Progenitor cell of endocrine pancreas (in vitro differentiated cells): ENCODE results near the gene PRIM2. TPM values are rescaled to one million over a fixed set of nuclear protein-coding genes. Genes with fewer than 3 reads are reported as not detected.
"Not testable (repeated sequence)": the region's sequence is repeated elsewhere in the genome, so short reads cannot be mapped to it uniquely, and the experiment has no call there.

ENCODE experiments used
- DNase-seq: peaks from one replicate; pipeline ENCODE4 v3.0.0; 2021; ENCODE audit warnings: low spot score; ENCODE audit not compliant: unreplicated experiment
- H3K27ac Mint-ChIP-seq: 2 replicates; pipeline ENCODE4 v1.8.0; 2021; ENCODE audit warnings: mild to moderate bottlenecking, moderate library complexity, mixed read lengths
- H3K27me3 Mint-ChIP-seq: 2 replicates; pipeline ENCODE4 v1.8.0; 2021; ENCODE audit warnings: mixed read lengths
- H3K36me3 Mint-ChIP-seq: 2 replicates; pipeline ENCODE4 v1.8.0; 2022; ENCODE audit warnings: mixed read lengths; ENCODE audit not compliant: insufficient read depth
- H3K4me1 Mint-ChIP-seq: 2 replicates; pipeline ENCODE4 v1.8.0; 2021; ENCODE audit warnings: low read depth, mixed read lengths
- H3K4me3 Mint-ChIP-seq: 2 replicates; pipeline ENCODE4 v1.8.0; 2021; ENCODE audit warnings: low read depth, mild to moderate bottlenecking, moderate library complexity, mixed read lengths
- H3K9me3 Mint-ChIP-seq: 2 replicates; pipeline ENCODE4 v1.8.0; 2021; ENCODE audit warnings: low read depth, mixed read lengths
- total RNA-seq: library from RNA; stranded (reverse); gene quantifications from 2 replicates; pipeline ENCODE4 v1.2.1, GENCODE V29; 2021
- TF ChIP-seq, protein P1 (sequence below): fragments of 200-600 bp; sonication (generic); IDR thresholded peaks from one replicate; pipeline ENCODE4 v1.5.0; 2021; ENCODE audit warnings: antibody characterized with exemption, mild to moderate bottlenecking; ENCODE audit not compliant: unreplicated experiment

Gene PRIM2
- total RNA-seq, 1 donor from 2014 or later, result 26.2 TPM

DNA sequence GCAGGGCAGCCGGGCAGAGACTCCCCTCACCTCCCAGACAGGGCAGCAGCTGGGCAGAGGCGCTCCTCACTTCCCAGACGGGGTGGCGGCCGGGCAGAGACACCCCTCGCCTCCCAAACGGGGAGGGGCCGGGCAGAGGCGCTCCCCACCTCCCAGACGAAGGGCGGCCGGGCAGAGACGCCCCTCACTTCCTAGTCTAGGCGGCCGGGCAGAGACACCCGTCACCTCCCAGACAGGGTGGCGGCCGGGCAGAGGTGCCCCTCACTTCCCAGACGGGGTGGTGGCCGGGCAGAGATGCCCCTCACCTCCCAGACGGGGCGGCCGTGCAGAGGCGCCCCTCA lies 6.6 kb upstream of the PRIM2 start:
- Mint-ChIP-seq H3K27ac (no peak overlapping the region), H3K36me3 (no peaks in the 10 kb centered on the region), H3K4me1 (peaks cover 3% of the 10 kb centered on the region), H3K4me3 (no peak overlapping the region), H3K9me3 (no peaks in the 10 kb centered on the region), H3K27me3 (no peaks in the 10 kb centered on the region)
- DNase-seq, result no peak
- TF ChIP-seq, protein P1, sequence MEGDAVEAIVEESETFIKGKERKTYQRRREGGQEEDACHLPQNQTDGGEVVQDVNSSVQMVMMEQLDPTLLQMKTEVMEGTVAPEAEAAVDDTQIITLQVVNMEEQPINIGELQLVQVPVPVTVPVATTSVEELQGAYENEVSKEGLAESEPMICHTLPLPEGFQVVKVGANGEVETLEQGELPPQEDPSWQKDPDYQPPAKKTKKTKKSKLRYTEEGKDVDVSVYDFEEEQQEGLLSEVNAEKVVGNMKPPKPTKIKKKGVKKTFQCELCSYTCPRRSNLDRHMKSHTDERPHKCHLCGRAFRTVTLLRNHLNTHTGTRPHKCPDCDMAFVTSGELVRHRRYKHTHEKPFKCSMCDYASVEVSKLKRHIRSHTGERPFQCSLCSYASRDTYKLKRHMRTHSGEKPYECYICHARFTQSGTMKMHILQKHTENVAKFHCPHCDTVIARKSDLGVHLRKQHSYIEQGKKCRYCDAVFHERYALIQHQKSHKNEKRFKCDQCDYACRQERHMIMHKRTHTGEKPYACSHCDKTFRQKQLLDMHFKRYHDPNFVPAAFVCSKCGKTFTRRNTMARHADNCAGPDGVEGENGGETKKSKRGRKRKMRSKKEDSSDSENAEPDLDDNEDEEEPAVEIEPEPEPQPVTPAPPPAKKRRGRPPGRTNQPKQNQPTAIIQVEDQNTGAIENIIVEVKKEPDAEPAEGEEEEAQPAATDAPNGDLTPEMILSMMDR, result no peak

DNA sequence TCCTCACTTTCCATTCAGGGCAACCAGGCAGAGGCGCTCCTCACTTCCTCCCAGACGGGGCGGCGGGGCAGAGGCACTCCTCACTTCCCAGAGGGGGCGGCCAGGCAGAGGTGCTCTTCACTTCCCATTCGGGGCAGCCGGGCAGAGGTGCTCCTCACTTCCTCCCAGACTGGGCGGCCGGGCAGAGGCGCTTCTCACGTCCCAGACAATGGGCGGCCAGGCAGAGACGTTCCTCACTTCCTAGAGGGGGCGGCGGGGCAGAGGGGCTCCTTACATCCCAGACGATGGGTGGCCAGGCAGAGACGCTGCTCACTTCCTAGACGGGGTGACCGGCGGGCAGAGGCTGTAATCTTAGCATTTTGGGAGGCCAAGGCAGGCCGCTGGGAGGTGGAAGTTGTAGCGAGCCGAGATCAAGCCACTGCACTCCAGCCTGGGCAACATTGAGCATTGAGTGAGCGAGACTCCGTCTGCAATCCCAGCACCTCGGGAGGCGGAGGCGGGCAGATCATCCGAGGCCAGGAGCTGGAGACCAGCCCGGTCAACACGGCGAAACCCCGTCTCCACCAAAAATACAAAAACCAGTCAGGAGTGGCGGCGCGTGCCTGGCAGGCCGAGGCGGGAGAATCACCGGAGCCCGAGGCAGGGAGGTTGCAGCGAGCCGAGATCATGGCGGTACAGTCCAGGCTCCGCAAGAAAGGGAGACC lies 6.0 kb upstream of the PRIM2 start:
- H3K27me3 Mint-ChIP-seq, DNase-seq, H3K27ac Mint-ChIP-seq, H3K4me1 Mint-ChIP-seq, H3K4me3 Mint-ChIP-seq, H3K36me3 Mint-ChIP-seq, H3K9me3 Mint-ChIP-seq: not testable (repeated sequence)

DNA sequence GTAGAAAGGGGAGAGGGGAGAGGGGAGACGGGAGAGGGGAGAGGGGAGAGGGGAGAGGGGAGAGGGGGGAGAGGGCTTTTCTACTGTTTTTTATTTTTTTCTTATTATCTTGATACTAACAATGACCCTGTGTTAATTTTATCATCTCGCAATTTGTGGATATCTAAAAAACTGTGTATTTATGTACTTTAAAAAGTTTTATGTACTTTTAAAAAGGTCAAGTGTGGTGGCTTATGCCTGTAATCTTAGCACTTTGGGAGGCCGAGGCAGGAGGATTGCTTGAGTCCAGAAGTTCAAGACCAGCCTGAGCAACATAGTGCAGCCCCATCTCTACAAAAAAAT lies 5.5 kb upstream of the PRIM2 start:
- H3K4me1 Mint-ChIP-seq, result peaks cover 4% of the 10 kb centered on the region
- no peak overlapping the region for H3K27ac Mint-ChIP-seq
- DNase-seq, result no peak
- no peaks in the 10 kb centered on the region for H3K27me3 Mint-ChIP-seq
- no peaks in the 10 kb centered on the region for H3K36me3 Mint-ChIP-seq
- no peaks in the 10 kb centered on the region for H3K9me3 Mint-ChIP-seq
- TF ChIP-seq, protein P1, result no peak
- no peak overlapping the region for H3K4me3 Mint-ChIP-seq

DNA sequence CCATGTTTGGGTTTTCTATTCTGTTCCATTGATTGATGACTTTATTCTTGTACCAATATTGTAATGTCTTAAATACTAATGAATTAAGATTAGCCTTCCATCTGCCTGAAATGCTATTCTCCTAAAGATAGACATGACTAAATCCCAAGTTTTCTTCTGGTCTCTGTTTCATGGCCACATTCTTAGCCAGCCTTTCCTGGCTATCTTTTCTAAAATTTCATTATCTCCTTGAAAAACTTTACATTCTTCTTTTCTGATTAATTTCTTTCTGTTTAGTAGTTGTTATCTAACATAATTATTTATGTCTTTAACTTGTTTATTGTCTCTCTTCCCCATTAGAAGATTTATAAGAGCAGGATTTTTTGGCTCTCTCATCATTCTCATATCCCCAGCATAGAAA lies 4.4 kb upstream of the PRIM2 start:
- H3K27ac Mint-ChIP-seq, result no peak overlapping the region
- H3K36me3 Mint-ChIP-seq, result no peaks in the 10 kb centered on the region
- DNase-seq, result no peak
- TF ChIP-seq, protein P1, result no peak
- H3K27me3 Mint-ChIP-seq, result no peaks in the 10 kb centered on the region
- H3K9me3 Mint-ChIP-seq, result no peaks in the 10 kb centered on the region
- no peak overlapping the region for H3K4me3 Mint-ChIP-seq
- H3K4me1 Mint-ChIP-seq, result peaks cover 5% of the 10 kb centered on the region

DNA sequence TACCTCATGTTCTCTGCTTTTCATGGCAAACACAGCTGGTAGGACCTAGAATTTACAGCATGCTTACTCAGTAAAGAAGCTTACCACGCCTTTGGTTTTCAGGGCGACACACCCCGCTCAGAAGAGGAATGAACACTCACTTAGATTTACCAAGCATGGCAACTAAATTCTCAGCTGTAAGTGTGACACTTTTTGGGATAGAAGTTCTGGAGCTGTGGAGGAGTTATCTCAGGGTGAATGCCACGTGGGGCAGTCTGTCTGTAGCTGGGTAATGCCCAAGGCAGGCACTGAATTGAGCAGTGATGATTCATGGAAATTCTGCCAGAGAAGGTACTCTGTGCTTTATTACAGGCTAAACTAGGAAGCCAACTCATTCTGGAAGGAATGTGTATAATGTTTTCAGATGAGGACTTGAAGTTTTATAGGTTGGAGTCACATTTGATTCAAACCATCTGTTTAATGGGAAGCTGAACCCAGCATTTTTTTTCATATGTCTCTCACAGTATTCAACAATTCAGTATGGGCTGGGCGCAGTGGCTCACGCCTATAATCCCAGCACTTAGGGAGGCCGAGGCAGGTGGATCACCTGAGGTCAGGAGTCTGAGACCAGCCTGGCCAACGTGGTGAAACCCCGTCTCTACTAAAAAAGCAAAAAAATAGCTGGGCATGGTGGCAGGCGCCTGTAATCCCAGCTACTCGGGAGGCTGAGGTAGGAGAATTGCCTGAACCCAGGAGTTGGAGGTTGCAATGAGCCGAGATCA lies 3.5 kb upstream of the PRIM2 start:
- peak overlapping the region; percentile 56 for H3K27ac Mint-ChIP-seq
- TF ChIP-seq, protein P1, result no peak
- H3K9me3 Mint-ChIP-seq, result no peaks in the 10 kb centered on the region
- H3K4me1 Mint-ChIP-seq, result peaks cover 9% of the 10 kb centered on the region
- H3K36me3 Mint-ChIP-seq, result no peaks in the 10 kb centered on the region
- no peaks in the 10 kb centered on the region for H3K27me3 Mint-ChIP-seq
- no peak for DNase-seq
- no peak overlapping the region for H3K4me3 Mint-ChIP-seq

DNA sequence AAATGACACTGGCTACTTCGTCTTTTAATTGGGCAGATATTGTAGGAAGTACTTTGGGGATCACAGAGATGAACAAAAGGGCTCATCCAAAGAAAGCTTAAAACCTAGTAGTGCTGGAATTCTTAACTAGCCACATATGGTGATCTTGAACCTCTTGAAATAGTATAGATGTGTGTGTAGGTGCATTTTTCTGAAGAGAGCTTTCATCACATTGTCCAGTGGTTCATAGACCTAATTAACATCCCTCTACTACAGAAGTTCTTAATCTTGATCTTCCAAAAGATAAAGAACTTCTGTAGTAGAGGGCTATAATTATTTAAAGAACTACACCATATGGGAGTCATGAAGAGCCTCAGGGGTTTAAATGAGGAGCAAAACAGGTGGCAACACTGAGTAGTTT lies 2.3 kb upstream of the PRIM2 start:
- Mint-ChIP-seq H3K4me3 (no peak overlapping the region), H3K27ac (no peak overlapping the region), H3K9me3 (no peaks in the 10 kb centered on the region), H3K36me3 (peaks cover 2% of the 10 kb centered on the region), H3K4me1 (peaks cover 12% of the 10 kb centered on the region), H3K27me3 (no peaks in the 10 kb centered on the region)
- DNase-seq, result no peak
- TF ChIP-seq, protein P1, result no peak
